Common myeloid progenitor, CD34-positive (primary cell): ENCODE data around the gene ROR1. TPM values are rescaled to one million over a fixed set of nuclear protein-coding genes. Genes with fewer than 3 reads are reported as not detected.

Experiments used
- CTCF ChIA-PET: fragments of 350-600 bp; sonication (Branson Sonifier 250); formaldehyde crosslinking; loops from one replicate; lab custom pipeline; 2021; ENCODE audit warnings: antibody characterized with exemption; lab: Charles Lee
- POLR2A ChIA-PET: fragments of 350-600 bp; sonication (Branson Sonifier 250); formaldehyde crosslinking; loops from one replicate; lab custom pipeline; 2021; ENCODE audit warnings: antibody characterized with exemption; lab: Charles Lee
- DNase-seq, 3 donors: peaks; one replicate each; pipeline versions ENCODE4 v3.0.0 to v3.0.0-alpha.2; 2013
- H3K27ac ChIP-seq, 2 experiments: 1 replicate in 1 of 2; 2 replicates in 1 of 2; pipeline ENCODE4 v1.7.0; 2013; ENCODE audit warnings: inconsistent platforms in 2 of 2, low read length in 2 of 2, mild to moderate bottlenecking in 2 of 2, low read depth in 1 of 2, moderate library complexity in 1 of 2; ENCODE audit not compliant: severe bottlenecking in 2 of 2, insufficient read depth in 1 of 2, poor library complexity in 1 of 2
- H3K27me3 ChIP-seq, 5 experiments: replicated peaks in 2 of 5; 1 replicate in 3 of 5; 2 replicates in 2 of 5; pipeline versions ENCODE4 v1.6.1 to v1.7.0; 2013; ENCODE audit warnings: low read length in 4 of 5, mild to moderate bottlenecking in 2 of 5, moderate library complexity in 2 of 5, inconsistent platforms in 1 of 5; ENCODE audit not compliant: insufficient read depth in 5 of 5, control insufficient read depth in 4 of 5
- H3K36me3 ChIP-seq, 4 experiments: 1 replicate in 2 of 4; 2 replicates in 2 of 4; pipeline versions ENCODE4 v1.6.1 to v1.7.0; 2013; ENCODE audit warnings: low read length in 3 of 4, control low read depth in 1 of 4, mild to moderate bottlenecking in 1 of 4; ENCODE audit not compliant: control insufficient read depth in 4 of 4, insufficient read depth in 4 of 4
- H3K4me1 ChIP-seq, 4 experiments: 1 replicate in 3 of 4; 2 replicates in 1 of 4; pipeline versions ENCODE4 v1.6.1 to v1.7.1; 2013; ENCODE audit warnings: low read length in 3 of 4, mild to moderate bottlenecking in 3 of 4, control low read depth in 1 of 4, inconsistent platforms in 1 of 4, moderate library complexity in 1 of 4; ENCODE audit not compliant: control insufficient read depth in 4 of 4, insufficient read depth in 4 of 4; ENCODE audit errors: control extremely low read depth in 1 of 4
- H3K4me3 ChIP-seq, 7 experiments: 1 replicate in 4 of 7; 2 replicates in 3 of 7; pipeline versions ENCODE4 v1.5.1 to v1.7.0; 2013; ENCODE audit warnings: mild to moderate bottlenecking in 7 of 7, low read length in 6 of 7, moderate library complexity in 6 of 7, inconsistent platforms in 2 of 7, low read depth in 2 of 7, control low read depth in 1 of 7; ENCODE audit not compliant: insufficient read depth in 4 of 7, control insufficient read depth in 1 of 7; ENCODE audit errors: extremely low read depth in 1 of 7
- H3K9me3 ChIP-seq, 5 experiments: 1 replicate in 4 of 5; 2 replicates in 1 of 5; pipeline versions ENCODE4 v1.6.1 to v1.7.1; 2013; ENCODE audit warnings: low read length in 4 of 5, mild to moderate bottlenecking in 2 of 5, inconsistent platforms in 1 of 5, low read depth in 1 of 5, moderate library complexity in 1 of 5; ENCODE audit not compliant: control insufficient read depth in 4 of 5, insufficient read depth in 2 of 5; ENCODE audit errors: control extremely low read depth in 1 of 5
- WGBS: methylation state at CpG from one replicate; pipeline ENCODE4 v1.1.5; 2013; ENCODE audit not compliant: insufficient coverage; 5-methylcytosine and 5-hydroxymethylcytosine counted together
- polyA plus RNA-seq: library from polyadenylated mRNA; unstranded; fragments of 120-200 nt; gene quantifications from one replicate; pipeline ENCODE4 v1.2.1, GENCODE V29; 2013

ROR1 gene
- not detected for polyA plus RNA-seq

DNA sequence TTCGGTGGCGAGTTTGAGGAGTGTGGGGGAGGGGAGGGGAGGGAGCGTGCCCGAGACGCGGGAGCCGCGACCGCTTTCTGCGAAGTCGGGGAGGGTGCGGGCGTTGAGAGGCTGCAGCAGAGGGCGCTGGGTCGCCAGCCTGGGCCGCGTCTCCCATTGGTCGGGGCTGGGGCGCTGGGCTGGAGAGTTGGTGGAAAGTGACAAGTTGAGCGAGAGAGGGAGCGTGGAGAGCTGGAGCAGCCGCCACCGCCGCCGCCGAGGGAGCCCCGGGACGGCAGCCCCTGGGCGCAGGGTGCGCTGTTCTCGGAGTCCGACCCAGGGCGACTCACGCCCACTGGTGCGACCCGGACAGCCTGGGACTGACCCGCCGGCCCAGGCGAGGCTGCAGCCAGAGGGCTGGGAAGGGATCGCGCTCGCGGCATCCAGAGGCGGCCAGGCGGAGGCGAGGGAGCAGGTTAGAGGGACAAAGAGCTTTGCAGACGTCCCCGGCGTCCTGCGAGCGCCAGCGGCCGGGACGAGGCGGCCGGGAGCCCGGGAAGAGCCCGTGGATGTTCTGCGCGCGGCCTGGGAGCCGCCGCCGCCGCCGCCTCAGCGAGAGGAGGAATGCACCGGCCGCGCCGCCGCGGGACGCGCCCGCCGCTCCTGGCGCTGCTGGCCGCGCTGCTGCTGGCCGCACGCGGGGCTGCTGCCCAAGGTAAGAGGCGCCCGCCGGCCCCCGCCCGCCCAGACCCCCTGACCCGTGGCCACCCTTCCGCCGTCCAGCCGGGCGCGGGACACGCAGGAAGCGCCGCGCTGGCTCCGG is at the start of gene ROR1:
Gene ROR1 (plus strand): TSS at position 203 of the 802 bp plus-strand sequence.
- POLR2A ChIA-PET, result no interaction called here
- Histone ChIP-seq H3K36me3 (no peaks in the 10 kb centered on the region), H3K4me1 (peaks cover 5 to 18% (median 18%) of the 10 kb centered on the region in 4 experiments), H3K27ac (no peak within 1 kb of the TSS), H3K9me3 (no peaks in the 10 kb centered on the region), H3K4me3 (peak within 1 kb of the TSS; percentile 32 to 79 (median 62)), H3K27me3 (peaks cover 10 to 61% (median 19%) of the 10 kb centered on the region in 5 experiments)
- 0% methylated on average over 70 of the region's 99 CpGs for WGBS
- peak; percentile 82 to 90 (median 87) for DNase-seq
- CTCF ChIA-PET, result interaction anchor here (1.3 to 1.4 kb wide), 2 partner anchors 15 to 82 kb away, joined by 3 to 7 read pairs; no protein-coding TSS in a partner anchor

DNA sequence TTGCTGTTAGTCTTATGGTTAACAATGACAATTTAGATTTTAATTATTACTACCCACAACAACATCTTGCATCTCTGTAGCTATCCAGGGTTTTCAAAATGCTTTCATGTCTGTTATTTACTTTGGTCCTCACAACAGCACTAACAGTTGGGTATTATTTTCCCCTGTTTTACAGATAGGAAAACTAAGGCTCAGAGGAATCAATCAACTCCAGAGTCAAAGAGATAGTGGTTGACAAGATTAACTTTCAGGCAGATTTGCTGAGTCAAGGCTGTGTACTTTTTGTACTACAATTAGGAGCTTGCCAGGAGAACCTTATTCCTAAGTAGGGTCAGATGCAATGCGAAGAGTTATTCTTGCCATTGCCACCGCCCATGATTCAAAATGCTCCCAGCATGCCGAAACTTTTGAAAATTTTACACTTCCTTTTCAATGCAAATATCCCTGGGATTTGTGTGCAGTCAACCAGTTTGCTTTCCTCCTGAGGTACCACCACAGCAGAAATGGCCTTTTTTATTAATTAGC is 49.4 kb upstream of the ROR1 start:
- H3K27ac ChIP-seq, result no peak overlapping the region
- no peak overlapping the region for H3K4me3 ChIP-seq
- H3K27me3 ChIP-seq, result peaks cover 0 to 2% (median 0%) of the 10 kb centered on the region in 5 experiments
- no peaks in the 10 kb centered on the region for H3K36me3 ChIP-seq
- POLR2A ChIA-PET, result no interaction called here
- no peaks in the 10 kb centered on the region for H3K4me1 ChIP-seq
- H3K9me3 ChIP-seq, result no peaks in the 10 kb centered on the region
- no peak for DNase-seq
- CTCF ChIA-PET, result no interaction called here
- WGBS, result 96% methylated on average over 3 of the region's 3 CpGs

DNA sequence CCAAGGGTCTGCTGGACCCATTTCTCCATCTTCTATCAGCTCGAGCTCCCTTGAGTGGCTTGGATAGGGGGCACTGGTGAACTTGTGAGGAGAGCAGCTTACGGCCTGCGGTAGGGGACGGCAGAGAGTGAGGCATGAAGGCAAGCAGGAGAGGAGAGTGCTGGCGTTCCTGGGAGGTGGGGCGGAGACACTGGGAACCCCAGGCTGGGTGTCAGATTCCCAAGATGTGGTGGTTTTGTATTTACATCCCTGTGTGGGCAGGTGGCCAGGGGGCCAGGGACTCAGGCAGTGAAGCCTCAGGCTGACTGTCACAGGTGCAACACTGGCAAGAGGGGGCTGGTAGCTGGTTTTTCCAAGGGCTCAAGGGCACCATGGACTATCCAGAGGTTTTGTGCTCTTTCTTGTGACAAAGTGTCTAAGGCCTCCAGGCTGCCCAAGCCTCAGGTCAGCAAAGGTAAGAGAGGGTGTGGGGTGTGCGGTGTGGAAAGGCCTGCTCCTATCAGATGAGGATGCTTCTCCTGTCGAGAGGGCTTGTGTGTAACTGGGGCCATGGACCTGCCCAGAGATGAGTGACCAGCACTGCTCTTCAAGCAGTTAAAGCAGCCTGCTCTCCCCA is 45.1 kb upstream of the ROR1 start:
- ChIA-PET CTCF (no interaction called here), POLR2A (no interaction called here)
- no peaks in the 10 kb centered on the region for H3K36me3 ChIP-seq
- 97% methylated on average over 7 of the region's 8 CpGs for WGBS
- H3K4me1 ChIP-seq, result no peaks in the 10 kb centered on the region
- no peaks in the 10 kb centered on the region for H3K9me3 ChIP-seq
- H3K27ac ChIP-seq, result no peak overlapping the region
- no peaks in the 10 kb centered on the region for H3K27me3 ChIP-seq
- H3K4me3 ChIP-seq, result no peak overlapping the region
- DNase-seq, result no peak

DNA sequence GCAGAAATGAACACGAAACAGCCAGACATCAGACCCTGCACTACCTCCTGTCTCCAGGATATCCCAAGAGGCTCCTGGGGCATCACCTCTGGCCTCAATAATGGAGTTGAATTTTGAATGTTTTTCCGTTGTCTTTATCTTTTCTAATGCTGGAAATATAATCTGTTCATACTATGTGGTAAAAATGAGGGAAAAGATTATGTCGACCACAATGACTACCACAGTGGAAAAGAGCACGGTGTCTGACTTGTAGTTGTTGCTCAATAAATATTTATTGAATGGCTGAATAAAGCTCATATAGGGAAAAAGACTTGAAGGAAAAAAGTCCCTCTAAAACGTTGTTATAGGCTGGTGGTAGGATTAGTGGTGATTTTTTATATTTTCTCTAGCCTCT is 44.6 kb upstream of the ROR1 start:
- 92% methylated on average over 4 of the region's 5 CpGs for WGBS
- H3K4me1 ChIP-seq, result no peaks in the 10 kb centered on the region
- H3K27ac ChIP-seq, result no peak overlapping the region
- DNase-seq, result no peak
- ChIA-PET CTCF (no interaction called here), POLR2A (no interaction called here)
- no peaks in the 10 kb centered on the region for H3K27me3 ChIP-seq
- H3K4me3 ChIP-seq, result no peak overlapping the region
- H3K36me3 ChIP-seq, result no peaks in the 10 kb centered on the region
- no peaks in the 10 kb centered on the region for H3K9me3 ChIP-seq

DNA sequence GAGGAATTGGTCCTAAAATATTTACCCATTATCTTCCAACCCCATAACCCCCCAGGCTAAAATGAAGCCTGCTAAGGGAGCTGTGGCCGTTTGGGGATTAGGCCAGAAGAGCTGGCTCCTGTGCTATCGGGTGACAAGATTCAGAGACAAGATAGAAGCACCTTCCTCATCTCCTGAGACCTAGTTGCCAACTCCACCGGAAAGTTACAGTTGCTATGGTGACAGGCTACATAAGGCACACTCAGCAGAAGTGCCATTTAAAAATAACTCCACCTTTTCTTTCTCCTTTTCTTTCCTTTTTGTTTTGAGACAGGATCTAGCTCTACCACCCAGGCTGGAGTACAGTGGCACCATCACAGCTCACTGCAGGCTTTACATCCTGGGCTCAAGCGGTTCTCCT is 43.6 kb upstream of the ROR1 start:
- WGBS, result 40% methylated on average over 3 of the region's 4 CpGs
- Histone ChIP-seq H3K27ac (no peak overlapping the region), H3K36me3 (no peaks in the 10 kb centered on the region), H3K27me3 (no peaks in the 10 kb centered on the region), H3K4me1 (no peaks in the 10 kb centered on the region), H3K4me3 (no peak overlapping the region), H3K9me3 (no peaks in the 10 kb centered on the region)
- POLR2A ChIA-PET, result no interaction called here
- CTCF ChIA-PET, result no interaction called here
- peak in 1 of 3 donors; percentile 21 for DNase-seq

DNA sequence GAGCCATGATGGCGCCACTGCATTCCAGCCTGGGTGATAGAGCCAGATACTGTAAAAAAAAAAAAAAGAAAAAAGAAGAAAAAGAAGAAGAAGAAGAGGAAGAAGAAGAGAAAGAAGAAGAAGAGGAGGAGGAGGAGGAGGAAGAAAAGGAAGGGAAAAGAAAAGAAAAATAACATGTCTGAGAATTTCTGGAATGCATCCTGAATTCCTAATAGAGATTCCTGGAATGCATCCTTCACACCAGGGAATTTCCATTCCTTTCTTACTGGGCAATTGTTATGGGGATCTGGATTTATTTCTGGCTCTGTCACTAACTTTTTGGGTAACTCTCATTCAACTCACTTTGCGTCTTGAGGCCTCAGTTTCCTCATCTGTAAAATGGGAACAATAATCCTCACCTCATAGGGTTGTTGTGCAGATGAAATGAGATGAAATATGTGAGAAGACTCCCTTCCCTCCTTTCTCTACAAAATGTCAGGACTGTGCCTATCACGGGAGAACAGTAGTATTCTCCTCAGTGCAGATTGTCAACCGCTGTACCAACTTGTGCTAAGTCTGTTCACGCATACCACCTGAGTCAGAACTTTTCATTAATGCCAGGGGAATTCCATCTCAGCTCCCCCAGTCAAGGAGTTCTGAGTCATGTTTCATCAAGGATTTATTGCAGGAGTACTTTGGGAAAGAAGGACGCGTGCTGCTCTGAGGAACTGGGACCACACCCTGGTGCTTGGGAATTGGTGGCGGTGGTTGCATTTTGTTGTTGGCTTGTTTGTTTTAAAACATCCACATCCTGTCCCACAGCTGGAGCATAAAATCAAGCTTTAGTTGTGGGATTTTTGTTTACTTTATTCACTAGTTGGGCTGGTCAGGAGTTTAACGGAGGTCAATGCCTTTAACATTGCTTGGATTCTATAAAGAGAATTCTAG is 42.4 kb upstream of the ROR1 start:
- WGBS, result 83% methylated on average over 5 of the region's 9 CpGs
- no peak for DNase-seq
- Histone ChIP-seq H3K9me3 (peaks cover 0 to 2% (median 0%) of the 10 kb centered on the region in 5 experiments), H3K4me3 (no peak overlapping the region), H3K27me3 (no peaks in the 10 kb centered on the region), H3K27ac (no peak overlapping the region), H3K36me3 (no peaks in the 10 kb centered on the region), H3K4me1 (no peaks in the 10 kb centered on the region)
- ChIA-PET CTCF (no interaction called here), POLR2A (no interaction called here)
